ENCODE measurements around the gene INSYN2B.

GRCh38 chr5:169862391-169862811, 117.9 kb downstream of the INSYN2B start:
- TF ChIP-seq CTCF (IDR thresholded peaks at IDR 0.05; ENCODE audit: insufficient read depth, low read length, poor library complexity, severe bottlenecking), result no peak
- TF ChIP-seq EZH2phosphoT487 (conservative IDR thresholded peaks at IDR 0.05; ENCODE audit: low read length), result no peak
